Measurements from ENCODE around the gene MYH7. TPM values are rescaled to one million over a fixed set of nuclear protein-coding genes. Genes with fewer than 3 reads are reported as not detected.
A peak's percentile ranks its signal among the peaks of the same experiment; 100 is the strongest.
"Not testable (repeated sequence)": the region's sequence is repeated elsewhere in the genome, so short reads cannot be mapped to it uniquely, and the experiment has no call there.

The MYH7 gene
- total RNA-seq, 1 experiment from 2014 or later = not detected

GRCh38 chr14:23460960-23461359 lies 25.5 kb upstream of the MYH7 start:
- H3K27me3 ChIP-seq (replicated peaks; ENCODE audit: insufficient read depth, low read depth, low read length, poor library complexity) = no peaks in the 10 kb centered on the region
- no TSS peak for BruUV-seq (replicated peaks)
- no peaks in the 10 kb centered on the region for H3K4me1 ChIP-seq (ENCODE audit: insufficient read depth, low read length, poor library complexity, severe bottlenecking)
- H3K4me3 ChIP-seq (ENCODE audit: low read depth, low read length, poor library complexity, severe bottlenecking) = no peak overlapping the region
- intact Hi-C loops (cut with micrococcal nuclease; ENCODE audit: unreplicated experiment) = loop anchor here (10.0 kb wide), 1 partner anchor 196 kb away; no protein-coding TSS in a partner anchor
- no peak for TF ChIP-seq CTCF (conservative IDR thresholded peaks at IDR 0.05; ENCODE audit: low read depth, low read length)
- no peak overlapping the region for H3K27ac ChIP-seq (ENCODE audit: low read depth, low read length, poor library complexity, severe bottlenecking)
- POLR2A ChIA-PET (ENCODE audit: low non-redundant PET) = no interaction called here
- DNase-seq (ENCODE audit: low spot score) = no peak
- H3K36me3 ChIP-seq (ENCODE audit: insufficient read depth, low read length, poor library complexity, severe bottlenecking) = no peaks in the 10 kb centered on the region
- CTCF ChIA-PET = interaction anchor here (0.6 kb wide), 1 partner anchor 18 kb away, joined by 5 read pairs; no protein-coding TSS in a partner anchor
- no peaks in the 10 kb centered on the region for H3K9me3 ChIP-seq (ENCODE audit: low read depth, low read length, poor library complexity, severe bottlenecking)

- no peak for DNase-seq (ENCODE audit: low spot score)
- H3K4me3 ChIP-seq (ENCODE audit: low read depth, low read length, poor library complexity, severe bottlenecking) = no peak overlapping the region
- ChIA-PET CTCF (no interaction called here), POLR2A (ENCODE audit: low non-redundant PET) (no interaction called here)
- no peaks in the 10 kb centered on the region for H3K4me1 ChIP-seq (ENCODE audit: insufficient read depth, low read length, poor library complexity, severe bottlenecking)
- no peaks in the 10 kb centered on the region for H3K9me3 ChIP-seq (ENCODE audit: low read depth, low read length, poor library complexity, severe bottlenecking)
- no peaks in the 10 kb centered on the region for H3K36me3 ChIP-seq (ENCODE audit: insufficient read depth, low read length, poor library complexity, severe bottlenecking)
- intact Hi-C loops (cut with micrococcal nuclease; ENCODE audit: unreplicated experiment) = loop anchor here (5.0 kb wide), 1 partner anchor 126 kb away; no protein-coding TSS in a partner anchor
- no peak overlapping the region for H3K27ac ChIP-seq (ENCODE audit: low read depth, low read length, poor library complexity, severe bottlenecking)
- TF ChIP-seq EZH2 (IDR thresholded peaks at IDR 0.05; ENCODE audit: borderline replicate concordance, low read depth, low read length, poor library complexity, severe bottlenecking) = no peak
- no peak for TF ChIP-seq CTCF (conservative IDR thresholded peaks at IDR 0.05; ENCODE audit: low read depth, low read length)
- no TSS peak for BruUV-seq (replicated peaks)
- no peaks in the 10 kb centered on the region for H3K27me3 ChIP-seq (replicated peaks; ENCODE audit: insufficient read depth, low read depth, low read length, poor library complexity)
These were observed 22.4 kb upstream of the MYH7 start for GRCh38 chr14:23457587-23458445.

GRCh38 chr14:23456883-23457586 lies 21.6 kb upstream of the MYH7 start:
- H3K27me3 ChIP-seq (replicated peaks; ENCODE audit: insufficient read depth, low read depth, low read length, poor library complexity); H3K4me1 ChIP-seq (ENCODE audit: insufficient read depth, low read length, poor library complexity, severe bottlenecking); POLR2A ChIA-PET (ENCODE audit: low non-redundant PET); H3K9me3 ChIP-seq (ENCODE audit: low read depth, low read length, poor library complexity, severe bottlenecking); DNase-seq (ENCODE audit: low spot score); CTCF ChIA-PET; H3K4me3 ChIP-seq (ENCODE audit: low read depth, low read length, poor library complexity, severe bottlenecking); BruUV-seq (replicated peaks); H3K36me3 ChIP-seq (ENCODE audit: insufficient read depth, low read length, poor library complexity, severe bottlenecking); H3K27ac ChIP-seq (ENCODE audit: low read depth, low read length, poor library complexity, severe bottlenecking): not testable (repeated sequence)
- TF ChIP-seq CTCF (conservative IDR thresholded peaks at IDR 0.05; ENCODE audit: low read depth, low read length) = 0 out of 2 replicates have a peak, but pooled peaks have one; percentile 31
- intact Hi-C loops (cut with micrococcal nuclease; ENCODE audit: unreplicated experiment) = loop anchor here (5.0 kb wide), 1 partner anchor 125 kb away; no protein-coding TSS in a partner anchor
